Right lobe of liver (tissue), 4 donors: Measurements from ENCODE around the gene CEP295NL.

Experiments used
- CTCF ChIP-seq, 4 donors: fragments of 200-600 bp in 3 of 4; fragments of 450-650 bp in 1 of 4; IDR thresholded peaks; one replicate each; pipeline versions ENCODE4 v1.5.1 to v1.8.0; 2016 to 2022; ENCODE audit warnings: antibody characterized with exemption in 4 of 4, mild to moderate bottlenecking in 2 of 4
- POLR2A ChIP-seq: fragments of 450-650 bp; IDR thresholded peaks from one replicate; pipeline ENCODE4 v1.6.1; 2017; ENCODE audit warnings: antibody characterized with exemption, mild to moderate bottlenecking
- donor health status: DM: no; HTN: no; CAD: no.
- donor health status: DM: no; HTN: no; CAD: no.
- donor health status: DM: no; HTN: yes; CAD: no.

GRCh38 chr17:78883089-78883532, 19.9 kb downstream of the CEP295NL start:
- TF ChIP-seq CTCF (IDR thresholded peaks at IDR 0.05) (no peak), POLR2A (no peak)
